ENCODE results near the gene GGA2. TPM values are rescaled to one million over a fixed set of nuclear protein-coding genes. Genes with fewer than 3 reads are reported as not detected.
"Not testable (repeated sequence)": the region's sequence is repeated elsewhere in the genome, so short reads cannot be mapped to it uniquely, and the experiment has no call there.

Gene GGA2, protein sequence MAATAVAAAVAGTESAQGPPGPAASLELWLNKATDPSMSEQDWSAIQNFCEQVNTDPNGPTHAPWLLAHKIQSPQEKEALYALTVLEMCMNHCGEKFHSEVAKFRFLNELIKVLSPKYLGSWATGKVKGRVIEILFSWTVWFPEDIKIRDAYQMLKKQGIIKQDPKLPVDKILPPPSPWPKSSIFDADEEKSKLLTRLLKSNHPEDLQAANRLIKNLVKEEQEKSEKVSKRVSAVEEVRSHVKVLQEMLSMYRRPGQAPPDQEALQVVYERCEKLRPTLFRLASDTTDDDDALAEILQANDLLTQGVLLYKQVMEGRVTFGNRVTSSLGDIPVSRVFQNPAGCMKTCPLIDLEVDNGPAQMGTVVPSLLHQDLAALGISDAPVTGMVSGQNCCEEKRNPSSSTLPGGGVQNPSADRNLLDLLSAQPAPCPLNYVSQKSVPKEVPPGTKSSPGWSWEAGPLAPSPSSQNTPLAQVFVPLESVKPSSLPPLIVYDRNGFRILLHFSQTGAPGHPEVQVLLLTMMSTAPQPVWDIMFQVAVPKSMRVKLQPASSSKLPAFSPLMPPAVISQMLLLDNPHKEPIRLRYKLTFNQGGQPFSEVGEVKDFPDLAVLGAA
- total RNA-seq (2014; rRNA removed; shearing (Covaris generic)), result 54.8 and 56.2 TPM in 2 replicates

DNA sequence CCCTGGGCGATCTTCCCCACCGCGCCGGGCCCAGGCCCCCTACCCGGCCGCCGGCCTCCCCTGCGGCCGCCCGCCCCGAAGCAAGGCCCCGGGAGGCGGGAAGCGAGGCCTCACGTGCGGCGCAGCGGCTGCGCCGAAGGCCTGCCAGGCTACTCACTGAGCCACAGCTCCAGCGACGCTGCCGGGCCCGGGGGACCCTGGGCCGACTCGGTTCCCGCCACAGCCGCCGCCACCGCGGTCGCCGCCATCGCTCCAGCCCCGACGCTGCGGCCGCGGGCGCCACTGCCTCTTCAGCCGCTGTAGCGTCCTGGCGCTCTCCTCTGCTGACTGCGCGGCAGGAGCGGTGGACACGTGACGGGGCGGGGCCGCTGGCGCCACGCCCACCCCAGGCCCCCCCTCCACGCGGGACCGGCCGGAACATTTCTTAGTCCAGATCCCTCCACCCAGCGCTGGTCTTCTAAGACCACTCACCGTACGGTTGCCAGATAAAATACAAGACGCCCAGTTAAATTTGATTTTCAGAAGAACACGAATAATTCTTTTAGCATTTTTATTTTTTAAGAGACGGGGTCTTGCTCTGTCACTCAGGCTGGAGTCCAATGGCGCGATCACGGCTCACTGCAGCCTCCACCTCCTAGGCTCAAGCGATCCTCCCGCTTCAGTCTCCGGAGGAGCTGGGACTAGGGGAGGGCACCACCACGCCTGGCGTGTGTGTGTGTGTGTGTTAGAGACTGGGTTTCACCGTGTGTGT, at the start of gene GGA2:
GGA2 (minus strand) TSS at position 331 of the 751 bp plus-strand sequence; CDS start at position 248, 83 bp downstream.
- in situ Hi-C loops (cut with HindIII; ENCODE audit: low sequenced_read_pairs), result no loop called here

DNA sequence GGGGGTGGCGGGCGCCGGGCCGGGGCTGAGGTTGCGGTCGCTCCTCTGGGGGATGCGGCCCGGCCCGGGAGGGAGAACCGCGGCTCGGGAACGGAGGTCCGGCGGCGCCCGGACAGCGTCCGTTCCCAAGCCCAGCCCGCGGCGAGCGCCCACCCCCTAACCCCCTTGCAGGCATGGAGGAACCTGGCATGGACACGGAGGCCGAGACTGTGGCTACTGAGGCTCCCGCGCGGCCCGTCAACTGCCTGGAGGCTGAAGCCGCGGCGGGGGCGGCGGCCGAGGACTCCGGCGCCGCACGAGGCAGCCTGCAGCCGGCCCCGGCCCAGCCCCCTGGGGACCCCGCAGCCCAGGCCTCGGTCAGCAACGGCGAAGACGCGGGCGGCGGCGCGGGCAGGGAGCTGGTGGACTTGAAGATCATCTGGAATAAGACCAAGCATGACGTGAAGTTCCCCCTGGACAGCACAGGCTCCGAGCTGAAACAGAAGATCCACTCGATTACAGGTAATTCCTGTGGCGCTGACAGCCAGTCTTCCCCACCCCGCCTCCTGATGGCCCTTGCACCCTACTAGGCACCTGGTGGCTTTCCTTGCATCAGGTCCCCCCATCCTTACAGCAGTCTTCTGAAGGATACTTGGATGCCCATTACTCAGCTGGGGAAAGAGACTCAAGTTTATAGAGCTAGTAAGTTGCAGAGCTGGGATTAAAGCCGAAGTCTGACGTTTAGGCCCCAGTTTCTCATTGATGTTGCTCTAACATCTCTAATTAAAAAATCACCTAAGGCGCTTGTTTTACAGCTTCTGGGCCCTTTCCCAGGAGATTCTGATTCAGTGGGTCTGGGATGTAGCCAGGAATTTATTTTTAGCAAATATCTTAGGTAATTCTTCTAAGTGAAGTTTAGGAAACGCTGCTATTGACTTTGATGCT, 47.7 kb upstream of the GGA2 start:
- DNase-seq (ENCODE audit: low spot score), result peak; percentile 51
- in situ Hi-C loops (cut with HindIII; ENCODE audit: low sequenced_read_pairs), result no loop called here

More for the DNA sequence above, at the start of gene GGA2:
- DNase-seq (ENCODE audit: low spot score), result peak; percentile 84

DNA sequence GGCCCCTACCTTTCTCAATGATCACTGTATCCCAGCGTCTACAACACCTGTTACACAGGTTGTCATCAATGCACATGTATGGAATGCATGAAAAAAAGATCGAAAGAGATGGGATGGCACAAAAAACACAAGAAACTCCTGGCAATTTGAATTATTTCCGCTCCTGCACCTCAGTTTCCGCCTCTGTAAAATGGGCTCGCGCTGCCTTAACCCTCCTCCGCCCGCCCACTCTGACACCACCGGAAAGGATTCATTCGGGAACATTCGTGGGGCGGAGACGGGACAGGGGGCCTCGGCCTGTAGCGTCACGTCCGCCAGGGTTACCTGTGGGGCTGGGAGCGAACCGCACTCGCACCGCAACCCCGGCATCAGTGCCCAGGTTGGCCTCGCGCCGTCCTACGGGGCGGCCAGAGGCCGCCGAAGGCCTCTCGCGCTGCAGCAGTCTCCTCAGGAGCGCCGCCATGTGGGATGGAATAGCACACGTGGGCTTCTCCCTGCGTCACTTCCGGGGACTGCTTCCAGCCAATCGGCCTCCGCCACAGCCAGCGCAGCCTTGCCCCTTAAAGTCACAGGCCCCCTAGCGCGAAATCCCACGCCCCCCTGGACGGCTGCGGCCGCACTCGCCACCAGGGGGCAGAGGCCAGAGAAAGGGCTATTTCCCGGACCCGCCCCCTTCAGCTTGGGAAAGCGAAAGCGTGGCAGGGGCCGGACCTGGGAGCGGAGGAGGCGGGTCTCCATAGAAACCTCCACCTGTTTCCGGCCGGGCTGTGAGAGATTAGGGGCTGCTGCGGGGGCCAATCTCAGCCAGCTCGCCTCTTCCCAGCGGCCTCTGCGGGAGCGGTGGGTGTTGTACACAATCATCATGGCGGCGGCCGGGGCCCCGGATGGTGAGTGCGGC, 46.8 kb upstream of the GGA2 start, which contains the start of the genes EARS2 and UBFD1:
EARS2 (minus strand) TSS at position 470 of the 898 bp plus-strand sequence; CDS start at position 463, 7 bp downstream.
UBFD1 (plus strand) TSS at position 847 of the 898 bp plus-strand sequence; CDS start at position 863, 16 bp downstream.
- in situ Hi-C loops (cut with HindIII; ENCODE audit: low sequenced_read_pairs), result no loop called here
- DNase-seq (ENCODE audit: low spot score), result peak; percentile 95

DNA sequence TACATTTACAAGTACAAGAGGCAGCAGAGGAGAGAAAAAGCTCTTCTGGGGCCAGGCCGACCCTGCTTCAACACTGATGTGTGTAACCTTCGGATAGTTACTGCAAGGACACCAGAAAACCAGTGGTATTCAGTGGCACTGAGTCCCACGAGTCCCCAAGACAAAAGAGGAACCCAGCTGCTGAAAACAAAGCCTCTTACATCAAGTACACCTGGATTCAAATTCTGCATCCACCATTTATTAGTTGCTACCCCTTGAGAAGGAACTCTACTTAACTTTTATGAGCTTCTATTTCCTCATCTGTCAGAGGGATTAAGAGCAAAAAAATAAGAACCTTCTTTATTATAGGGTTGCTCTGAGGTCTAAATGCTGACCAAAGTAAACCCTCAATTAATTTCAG, 44.2 kb upstream of the GGA2 start:
- in situ Hi-C loops (cut with HindIII; ENCODE audit: low sequenced_read_pairs), result no loop called here
- no peak for DNase-seq (ENCODE audit: low spot score)

DNA sequence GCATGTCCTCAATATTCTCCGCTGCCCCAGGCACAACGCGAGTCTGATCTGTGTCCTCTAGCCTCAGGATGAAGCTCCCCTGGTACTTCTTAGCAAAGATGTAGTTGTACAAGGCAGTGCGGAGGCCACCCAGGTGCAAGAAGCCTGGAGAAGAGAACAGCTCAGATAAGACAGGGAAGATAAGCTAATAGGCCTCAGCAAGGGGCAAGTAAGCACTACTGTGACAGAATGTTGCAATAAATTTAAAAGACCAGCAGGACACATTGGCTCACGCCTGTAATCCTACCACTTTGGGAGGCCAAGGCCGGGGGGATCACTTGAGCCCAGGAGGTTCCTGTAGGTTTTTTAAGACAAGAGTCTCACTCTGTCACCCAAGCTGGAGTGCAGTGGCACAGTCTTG, 41.9 kb upstream of the GGA2 start:
- in situ Hi-C loops (cut with HindIII; ENCODE audit: low sequenced_read_pairs), result no loop called here
- no peak for DNase-seq (ENCODE audit: low spot score)

DNA sequence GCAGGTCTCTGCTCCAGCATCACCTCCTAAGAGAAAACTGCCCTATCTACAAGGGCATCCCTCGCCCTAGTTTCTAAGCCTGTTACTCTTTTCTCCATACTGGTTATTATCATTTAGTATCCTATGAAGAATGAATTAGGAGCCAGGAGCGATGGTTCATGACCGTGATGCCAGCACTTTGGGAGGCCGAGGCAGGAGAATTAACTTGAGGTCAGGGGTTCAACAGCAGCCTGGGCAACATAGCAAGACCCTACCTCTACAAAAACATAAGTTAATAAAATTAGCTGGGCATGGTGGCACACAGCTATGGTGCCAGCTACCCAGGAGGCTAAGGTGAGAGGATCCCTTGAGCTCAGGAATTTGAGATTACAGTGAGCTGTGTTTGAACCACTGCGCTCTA, 39.6 kb upstream of the GGA2 start:
- no peak for DNase-seq (ENCODE audit: low spot score)
- in situ Hi-C loops (cut with HindIII; ENCODE audit: low sequenced_read_pairs), result no loop called here

DNA sequence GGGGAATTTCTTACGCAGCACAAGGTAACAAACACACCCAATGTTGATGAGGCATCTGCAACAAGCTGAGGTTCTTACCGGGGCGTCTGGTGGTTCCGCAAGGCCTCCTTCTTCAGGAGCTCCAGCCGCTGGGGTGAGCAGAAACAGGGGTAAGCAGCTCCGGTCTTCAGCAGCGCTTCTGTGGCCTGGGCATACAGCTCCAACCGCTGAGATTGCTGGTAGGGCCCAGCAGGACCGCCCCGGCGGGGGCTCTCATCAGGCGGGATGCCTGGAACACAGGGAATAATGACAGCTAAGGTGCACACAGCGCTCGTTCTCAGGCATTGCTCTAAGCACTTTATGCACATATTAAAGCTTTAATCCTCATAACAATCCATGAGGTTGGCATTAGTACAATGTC, 34.1 kb upstream of the GGA2 start:
- in situ Hi-C loops (cut with HindIII; ENCODE audit: low sequenced_read_pairs), result no loop called here
- no peak for DNase-seq (ENCODE audit: low spot score)

DNA sequence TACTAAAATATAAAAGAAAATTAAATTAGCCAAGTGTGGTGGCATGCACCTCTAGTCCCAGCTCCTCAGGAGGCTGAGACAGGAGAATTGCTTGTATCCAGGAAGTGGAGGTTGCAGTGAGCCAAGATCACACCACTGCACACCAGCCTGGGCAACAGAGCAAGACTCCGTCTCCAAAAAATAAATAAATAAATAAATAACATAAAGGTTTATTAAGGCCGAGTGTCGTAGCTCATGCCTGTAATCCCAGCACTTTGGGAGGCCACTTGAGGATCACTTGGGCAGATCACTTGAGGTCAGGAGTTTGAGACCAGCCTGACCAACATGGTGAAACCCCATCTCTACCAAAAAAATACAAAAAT, 30.5 kb upstream of the GGA2 start:
- in situ Hi-C loops (cut with HindIII; ENCODE audit: low sequenced_read_pairs), result not testable (repeated sequence)

DNA sequence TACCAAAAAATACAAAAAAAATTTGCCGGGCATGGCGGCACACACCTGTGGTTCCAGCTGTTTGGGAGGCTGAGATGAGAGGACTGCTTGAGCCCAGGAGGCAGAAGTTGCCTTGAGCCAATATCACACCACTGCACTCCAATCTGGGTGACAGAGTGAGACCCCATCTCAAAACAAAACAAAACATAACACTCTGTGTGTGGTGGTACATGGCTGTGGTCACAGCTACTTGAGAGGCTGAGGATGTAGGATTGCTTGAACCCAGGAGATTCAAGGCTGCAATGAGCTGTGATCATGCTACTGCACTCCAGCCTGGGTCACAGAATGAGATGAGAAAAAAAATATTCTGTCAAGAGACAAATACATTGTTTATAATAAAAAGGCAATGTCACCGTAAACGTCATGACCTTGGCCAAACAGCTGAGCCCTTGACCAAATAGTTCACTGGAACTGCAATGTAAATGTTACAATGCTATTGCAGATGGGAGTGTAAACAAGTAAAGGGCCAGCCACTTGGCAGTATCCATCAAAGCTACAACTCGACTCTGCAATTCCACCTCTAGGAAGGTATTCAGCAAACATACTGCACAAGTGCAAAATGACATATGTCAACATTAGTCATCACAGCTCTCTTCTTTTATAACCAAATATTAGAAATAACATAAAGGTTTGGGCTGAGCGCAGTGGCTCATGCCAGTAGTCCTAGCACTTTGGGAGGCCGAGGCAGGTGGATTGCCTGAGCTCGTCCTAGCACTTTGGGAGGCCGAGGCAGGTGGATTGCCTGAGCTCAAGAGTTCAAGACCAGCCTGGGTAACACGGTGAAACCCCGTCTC, 29.9 kb upstream of the GGA2 start:
- no peak for DNase-seq (ENCODE audit: low spot score)
- in situ Hi-C loops (cut with HindIII; ENCODE audit: low sequenced_read_pairs), result no loop called here

More for the DNA sequence above, 30.5 kb upstream of the GGA2 start:
- not testable (repeated sequence) for DNase-seq (ENCODE audit: low spot score)

DNA sequence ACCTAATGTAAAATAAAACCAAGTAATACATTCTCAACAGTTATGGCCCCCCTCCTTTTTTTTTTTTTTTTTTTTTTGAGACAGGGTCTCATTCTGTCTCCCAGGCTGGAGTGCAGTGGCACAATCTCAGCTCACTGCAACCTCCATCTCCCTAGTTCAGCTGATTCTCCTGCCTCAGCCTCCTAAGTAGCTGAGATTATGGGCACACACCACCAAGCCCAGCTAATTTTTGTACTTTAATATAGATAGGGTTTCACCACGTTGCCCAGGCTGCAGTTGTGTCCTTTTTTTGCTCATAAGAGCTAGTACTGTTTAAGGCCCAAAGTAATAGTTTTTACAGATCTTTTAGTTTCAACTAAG, 28.6 kb upstream of the GGA2 start:
- in situ Hi-C loops (cut with HindIII; ENCODE audit: low sequenced_read_pairs), result no loop called here
- no peak for DNase-seq (ENCODE audit: low spot score)

DNA sequence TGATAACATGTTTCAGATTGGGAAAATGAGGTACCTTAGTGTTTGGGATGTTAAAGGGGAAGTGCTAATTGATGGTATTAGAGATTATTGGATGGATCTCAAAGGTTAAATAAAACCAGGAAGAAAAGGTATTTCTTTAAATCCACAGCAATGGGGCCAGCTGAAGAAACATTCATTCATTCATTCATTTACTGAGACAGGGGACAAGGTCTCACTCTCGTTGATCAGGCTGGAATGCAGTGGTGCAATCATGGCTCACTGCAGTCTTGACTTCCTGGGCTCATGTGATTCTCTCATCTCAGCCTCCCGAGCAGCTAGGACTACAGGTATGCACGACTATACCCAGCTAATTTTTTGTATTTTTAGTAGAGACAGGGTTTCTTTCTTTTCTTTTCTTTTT, 27.1 kb upstream of the GGA2 start:
- no peak for DNase-seq (ENCODE audit: low spot score)
- in situ Hi-C loops (cut with HindIII; ENCODE audit: low sequenced_read_pairs), result no loop called here

DNA sequence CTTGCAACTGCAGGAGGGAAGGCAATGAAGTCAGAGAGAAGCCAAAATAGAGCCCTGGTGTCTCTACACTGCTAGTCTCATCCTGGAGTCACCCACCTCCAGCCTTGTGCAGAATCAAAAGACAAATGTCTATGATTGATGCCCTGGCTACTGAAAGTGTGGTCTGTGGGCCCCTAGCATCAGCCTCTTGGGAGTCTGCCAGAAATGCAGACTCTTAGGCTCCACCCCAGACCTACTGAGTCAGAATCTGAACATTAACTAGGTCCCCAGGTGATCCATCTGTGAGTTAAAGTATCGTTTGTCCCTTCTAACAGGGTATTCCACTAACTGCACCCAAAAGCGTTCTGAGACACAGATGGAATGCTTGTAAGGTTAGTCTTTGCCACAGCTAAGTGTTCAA, 25.6 kb upstream of the GGA2 start:
- in situ Hi-C loops (cut with HindIII; ENCODE audit: low sequenced_read_pairs), result no loop called here
- DNase-seq (ENCODE audit: low spot score), result peak; percentile 46

DNA sequence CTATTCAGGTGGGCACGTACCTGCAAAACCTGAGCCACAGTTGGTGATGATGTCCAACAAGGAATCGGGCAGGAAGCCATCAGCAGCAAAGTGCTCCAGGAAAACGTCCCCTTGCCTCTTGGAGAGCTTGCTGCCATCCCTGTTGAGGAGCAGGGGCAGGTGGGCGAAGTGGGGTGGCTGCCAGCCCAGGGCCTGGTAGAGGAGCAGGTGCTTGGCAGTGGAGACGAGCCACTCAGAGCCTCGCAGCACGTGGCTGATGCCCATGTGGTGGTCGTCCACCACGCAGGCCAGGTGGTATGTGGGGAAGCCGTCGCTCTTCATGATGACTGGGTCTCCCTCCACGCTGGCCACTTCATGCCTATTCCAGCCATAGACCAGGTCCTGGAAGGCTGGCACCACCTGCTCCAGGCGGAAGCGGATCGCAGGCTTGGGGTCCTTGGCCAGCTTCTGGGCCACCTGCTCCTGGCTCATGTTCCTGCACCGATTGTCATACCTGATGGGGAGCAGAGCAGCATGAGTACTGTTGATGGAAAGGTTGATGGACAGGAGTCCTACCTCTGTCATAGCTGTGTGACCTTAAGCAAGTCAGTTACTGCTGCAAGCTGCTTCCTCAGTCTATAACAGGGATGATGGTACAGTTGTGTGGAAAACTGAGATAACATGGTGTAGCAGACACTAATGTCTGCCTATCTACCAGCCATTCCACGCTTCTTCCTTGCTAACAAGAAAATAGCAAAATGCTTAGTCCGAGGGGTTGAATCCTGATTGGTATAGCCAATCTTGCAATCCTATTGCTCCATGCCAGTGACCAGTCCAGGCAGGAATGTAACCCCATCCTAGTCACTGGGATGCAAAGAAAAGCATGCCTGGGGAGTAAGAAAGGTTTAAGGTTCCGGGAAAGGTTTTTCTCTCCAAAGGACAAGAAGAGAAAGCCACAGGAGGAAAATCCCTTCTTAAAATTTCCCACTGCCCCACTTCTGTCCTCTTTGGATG, 24.9 kb upstream of the GGA2 start:
- peak; percentile 80 for DNase-seq (ENCODE audit: low spot score)
- in situ Hi-C loops (cut with HindIII; ENCODE audit: low sequenced_read_pairs), result no loop called here

DNA sequence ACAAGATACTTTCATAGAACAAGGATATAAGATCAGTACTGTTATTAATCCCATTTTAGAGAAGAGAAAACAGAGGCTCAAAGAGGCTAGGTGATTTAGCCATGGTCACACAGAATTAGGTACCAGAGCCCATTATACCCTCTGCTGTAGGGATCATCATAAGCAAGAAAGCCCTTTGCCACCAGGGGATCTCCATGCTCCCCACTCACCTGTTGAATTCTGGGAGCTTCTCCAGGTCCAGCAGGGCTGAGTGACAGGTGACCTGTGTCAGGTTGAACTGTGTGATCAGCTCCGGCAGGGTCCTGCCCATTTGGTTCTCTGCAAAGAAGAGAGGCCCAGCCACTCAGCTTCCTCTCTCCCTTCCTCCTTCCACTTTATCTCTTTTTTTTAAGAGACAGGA, 22.2 kb upstream of the GGA2 start:
- DNase-seq (ENCODE audit: low spot score), result no peak
- in situ Hi-C loops (cut with HindIII; ENCODE audit: low sequenced_read_pairs), result no loop called here

DNA sequence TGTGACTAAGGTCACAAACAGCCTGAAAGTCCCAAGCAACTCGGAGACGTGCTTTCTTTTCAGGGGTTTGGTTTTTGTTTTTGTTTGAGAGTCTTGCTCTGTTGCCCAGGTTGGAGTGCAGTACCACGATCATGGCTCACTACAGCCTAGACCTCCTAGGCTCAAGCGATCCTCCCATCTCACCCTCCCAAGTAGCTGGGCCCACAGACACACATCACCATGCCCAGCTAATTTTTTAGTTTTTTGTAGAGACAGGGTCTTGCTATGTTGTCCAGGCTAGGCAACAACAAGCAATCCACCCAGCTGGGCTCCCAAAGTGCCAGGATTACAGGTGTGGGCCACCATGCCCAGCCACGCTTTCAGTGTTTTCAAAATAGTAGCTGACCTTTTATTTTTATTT, 19.8 kb upstream of the GGA2 start:
- in situ Hi-C loops (cut with HindIII; ENCODE audit: low sequenced_read_pairs), result no loop called here
- DNase-seq (ENCODE audit: low spot score), result no peak
